GM12878 (cell line): ENCODE results near the gene BICD1. TPM values are rescaled to one million over a fixed set of nuclear protein-coding genes. Genes with fewer than 3 reads are reported as not detected.

Source experiments
- FOS ChIP-seq: IDR thresholded peaks from 3 replicates; pipeline ENCODE4 v1.6.1; 2011; ENCODE audit warnings: borderline replicate concordance; ENCODE audit not compliant: insufficient read length; ENCODE audit errors: extremely low read depth
- IRF3 ChIP-seq: fragments of 450-650 bp; IDR thresholded peaks from 2 replicates; pipeline ENCODE4 v1.6.1; 2014; ENCODE audit warnings: mild to moderate bottlenecking
- RAD21 ChIP-seq: IDR thresholded peaks from 2 replicates; pipeline ENCODE4 v1.6.1; 2011; ENCODE audit warnings: mild to moderate bottlenecking, low read depth, low read length, moderate library complexity; ENCODE audit not compliant: insufficient read depth
- RCOR1 ChIP-seq: conservative IDR thresholded peaks from 2 replicates; pipeline ENCODE4 v1.6.1; 2012; ENCODE audit warnings: low read depth, low read length, improper control_type of control experiment
- REST ChIP-seq: IDR thresholded peaks from 2 replicates; pipeline ENCODE4 v1.6.1; 2012; ENCODE audit warnings: mild to moderate bottlenecking, low read depth, low read length
- SUZ12 ChIP-seq: fragments of 200-600 bp; sonication (generic); IDR thresholded peaks from one replicate; pipeline ENCODE4 v1.6.1; 2018; ENCODE audit warnings: antibody characterized with exemption, mild to moderate bottlenecking; ENCODE audit not compliant: unreplicated experiment
- TARDBP ChIP-seq: IDR thresholded peaks from 2 replicates; pipeline ENCODE4 v1.6.1; 2016; ENCODE audit warnings: borderline replicate concordance
- YY1 ChIP-seq: IDR thresholded peaks from 2 replicates; pipeline ENCODE4 v1.6.1; 2011; ENCODE audit warnings: low read depth, mild to moderate bottlenecking, low read length
- polyA plus RNA-seq, 11 experiments: library from polyadenylated mRNA; depleted of rRNA in 4 of 11; unstranded in 6 of 11; stranded (reverse) in 5 of 11; fragments of >200 nt; fragmentation: Nextera tagmentation in 4 of 11; fragmentation: Illumina TruSeq in 1 of 11; extraction: Ambion mirVana in 4 of 11; extraction: Trizol in 1 of 11; gene quantifications; 1 replicate in 1 of 11; 2 replicates in 10 of 11; pipeline versions ENCODE4 v1.2.1 to v1.2.3, GENCODE V29; 2011 to 2016; ENCODE audit warnings: inconsistent platforms in 2 of 11, missing spikeins in 2 of 11, low read depth in 1 of 11
- total RNA-seq, 4 experiments: library from RNA; depleted of rRNA in 3 of 4; stranded (reverse); fragments of >200 nt in 3 of 4; fragmentation: Illumina TruSeq in 1 of 4; extraction: Trizol in 1 of 4; gene quantifications; 2 replicates each; pipeline versions ENCODE4 v1.2.1 to v1.2.3, GENCODE V29; 2013 to 2021
- TF ChIP-seq, protein P1 (sequence below): IDR thresholded peaks from 2 replicates; pipeline ENCODE4 v1.6.1; 2012; ENCODE audit warnings: low read depth, low read length, improper control_type of control experiment

Gene BICD1
- total and polyA plus RNA-seq, 10 of the 15 experiments (the other 5 are each of a cell fraction or from before 2014, with no cell fraction given): 4.7 to 32.5 (median 14.4) TPM

GRCh38 chr12:32302218-32303173 is 195.8 kb downstream of the BICD1 start (continued):
- TF ChIP-seq, protein P1, sequence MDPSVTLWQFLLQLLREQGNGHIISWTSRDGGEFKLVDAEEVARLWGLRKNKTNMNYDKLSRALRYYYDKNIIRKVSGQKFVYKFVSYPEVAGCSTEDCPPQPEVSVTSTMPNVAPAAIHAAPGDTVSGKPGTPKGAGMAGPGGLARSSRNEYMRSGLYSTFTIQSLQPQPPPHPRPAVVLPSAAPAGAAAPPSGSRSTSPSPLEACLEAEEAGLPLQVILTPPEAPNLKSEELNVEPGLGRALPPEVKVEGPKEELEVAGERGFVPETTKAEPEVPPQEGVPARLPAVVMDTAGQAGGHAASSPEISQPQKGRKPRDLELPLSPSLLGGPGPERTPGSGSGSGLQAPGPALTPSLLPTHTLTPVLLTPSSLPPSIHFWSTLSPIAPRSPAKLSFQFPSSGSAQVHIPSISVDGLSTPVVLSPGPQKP: no peak
- TF ChIP-seq REST: no peak
- TF ChIP-seq SUZ12: no peak
- TF ChIP-seq IRF3: no peak
- TF ChIP-seq RCOR1: no peak
- peak; percentile 97 for TF ChIP-seq RAD21
- peak; percentile 67 for TF ChIP-seq YY1
- TF ChIP-seq TARDBP: no peak
- TF ChIP-seq FOS: no peak
